GM18517 (cell line): ENCODE results near the gene RALGPS1.

ENCODE experiments used
- ATAC-seq: cut with Tn5 transposase; IDR thresholded peaks from one replicate; pipeline ENCODE4 v1.9.1; 2021; ENCODE audit warnings: mild to moderate bottlenecking, moderate library complexity; ENCODE audit not compliant: unreplicated experiment

Gene RALGPS1

DNA sequence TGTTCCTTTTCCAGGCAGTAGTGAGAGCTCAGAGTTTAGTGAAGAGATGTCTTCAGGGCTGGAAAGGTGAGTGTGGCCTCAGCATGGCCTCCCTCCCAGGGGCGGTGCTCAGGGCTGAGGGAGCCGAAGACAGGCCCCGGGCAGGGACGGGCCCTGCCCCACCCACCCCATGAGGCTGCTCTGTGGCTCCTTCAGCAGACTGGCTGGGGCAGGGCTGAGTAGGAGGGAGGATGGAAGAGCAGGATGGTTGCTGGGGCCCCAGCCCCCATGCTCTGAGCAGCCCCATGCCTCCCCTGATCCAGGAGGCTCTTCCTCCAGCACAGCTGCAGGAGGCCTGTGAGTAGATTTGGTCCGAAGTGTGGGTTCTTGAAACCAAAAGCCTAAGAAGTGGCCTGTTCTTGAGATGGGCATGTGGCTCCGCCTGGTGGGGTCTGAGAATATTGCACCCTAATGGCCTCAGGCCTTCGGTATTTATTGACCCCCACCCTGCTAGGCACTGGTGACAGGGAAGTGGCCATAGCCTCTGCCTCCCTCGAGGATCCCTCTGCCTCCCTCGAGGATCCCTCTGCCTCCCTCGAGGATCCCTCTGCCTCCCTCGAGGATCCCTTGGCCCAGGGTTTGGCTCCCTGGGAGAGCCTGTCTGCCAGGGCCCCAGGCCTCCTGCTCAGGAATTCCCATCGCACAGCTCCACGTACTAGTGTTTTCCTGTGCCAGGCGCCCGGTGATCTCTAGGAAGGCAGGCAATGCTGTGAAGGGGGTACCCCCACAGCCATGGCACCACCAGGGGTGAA, 284.6 kb downstream of the RALGPS1 start:
- no peak for ATAC-seq

DNA sequence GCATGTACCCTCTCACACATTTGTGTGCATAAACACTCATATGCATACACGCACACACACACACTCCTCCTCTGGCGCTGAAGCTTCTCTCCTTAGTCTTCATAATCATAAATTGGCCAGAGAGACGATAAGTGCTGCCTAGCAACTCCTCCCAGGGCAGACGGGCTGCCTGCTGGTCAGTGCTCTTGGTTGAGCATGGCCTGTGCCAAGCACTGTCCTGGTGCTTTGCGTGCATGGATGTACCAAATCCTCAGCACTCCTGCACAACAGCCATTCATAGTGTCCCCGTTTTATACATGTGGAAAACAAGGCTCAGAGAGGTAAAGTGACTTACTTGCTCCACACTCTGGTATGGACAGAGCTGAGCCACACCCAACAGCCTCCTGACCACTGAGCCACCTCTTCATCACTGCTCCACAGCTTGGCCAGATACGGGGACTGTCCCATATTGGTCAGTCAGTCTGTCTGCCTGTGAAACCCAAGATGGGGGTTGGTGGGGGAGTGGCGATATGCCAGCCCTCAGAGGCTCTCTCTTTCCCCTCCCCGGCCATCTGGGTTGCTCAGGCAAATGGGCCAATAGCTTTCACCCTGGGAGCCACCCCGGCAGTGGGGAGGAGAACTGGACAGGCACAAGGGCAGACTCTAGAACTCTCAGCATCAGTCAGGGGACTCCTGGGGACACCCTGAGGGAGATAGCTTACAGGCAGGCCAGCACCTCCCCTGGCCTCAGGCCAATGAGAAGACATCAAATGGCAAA, 285.7 kb downstream of the RALGPS1 start:
- ATAC-seq, result no peak

DNA sequence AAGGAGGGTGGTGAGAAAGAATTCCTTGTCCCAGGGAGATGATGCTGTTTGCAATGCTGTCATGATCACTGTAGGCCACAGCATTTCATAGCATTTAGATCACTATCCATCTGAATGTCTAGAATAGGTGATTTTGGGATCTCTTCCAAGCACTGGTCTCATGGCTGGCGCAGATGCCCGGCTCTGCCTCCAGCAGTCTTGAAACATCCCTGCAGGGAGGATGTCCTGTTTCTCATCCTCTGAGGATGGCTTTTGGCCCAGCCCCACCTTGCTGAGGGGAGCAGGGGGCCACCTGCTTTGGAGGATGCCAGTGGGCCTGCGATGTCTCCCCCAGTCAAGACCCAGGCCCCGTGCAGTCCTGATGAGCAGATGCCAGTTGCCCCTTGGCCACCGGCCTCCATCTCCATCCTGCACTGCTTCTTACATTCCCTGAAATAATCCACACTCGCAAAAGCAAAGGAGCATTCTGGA, 286.5 kb downstream of the RALGPS1 start:
- no peak for ATAC-seq

DNA sequence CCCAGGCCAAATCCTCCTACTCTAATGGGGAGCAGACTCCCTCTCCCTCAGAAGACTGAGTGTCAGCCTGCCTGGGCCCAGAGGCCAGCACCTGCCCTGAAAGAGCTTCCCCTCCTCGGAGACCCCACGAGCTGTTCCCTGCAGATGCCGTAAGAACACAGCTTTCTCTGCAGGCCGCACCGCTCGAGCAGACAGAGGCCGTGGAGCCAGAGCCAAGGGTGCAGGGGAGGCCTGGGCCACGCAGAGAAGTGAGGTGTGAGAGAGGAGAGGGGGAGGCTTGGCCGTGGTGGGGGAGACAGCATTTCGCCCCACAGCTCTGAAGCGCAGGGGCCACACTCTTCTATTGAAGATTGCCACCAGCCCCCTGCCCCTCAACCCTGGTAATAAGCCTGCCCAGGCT, 287.1 kb downstream of the RALGPS1 start:
- no peak for ATAC-seq

DNA sequence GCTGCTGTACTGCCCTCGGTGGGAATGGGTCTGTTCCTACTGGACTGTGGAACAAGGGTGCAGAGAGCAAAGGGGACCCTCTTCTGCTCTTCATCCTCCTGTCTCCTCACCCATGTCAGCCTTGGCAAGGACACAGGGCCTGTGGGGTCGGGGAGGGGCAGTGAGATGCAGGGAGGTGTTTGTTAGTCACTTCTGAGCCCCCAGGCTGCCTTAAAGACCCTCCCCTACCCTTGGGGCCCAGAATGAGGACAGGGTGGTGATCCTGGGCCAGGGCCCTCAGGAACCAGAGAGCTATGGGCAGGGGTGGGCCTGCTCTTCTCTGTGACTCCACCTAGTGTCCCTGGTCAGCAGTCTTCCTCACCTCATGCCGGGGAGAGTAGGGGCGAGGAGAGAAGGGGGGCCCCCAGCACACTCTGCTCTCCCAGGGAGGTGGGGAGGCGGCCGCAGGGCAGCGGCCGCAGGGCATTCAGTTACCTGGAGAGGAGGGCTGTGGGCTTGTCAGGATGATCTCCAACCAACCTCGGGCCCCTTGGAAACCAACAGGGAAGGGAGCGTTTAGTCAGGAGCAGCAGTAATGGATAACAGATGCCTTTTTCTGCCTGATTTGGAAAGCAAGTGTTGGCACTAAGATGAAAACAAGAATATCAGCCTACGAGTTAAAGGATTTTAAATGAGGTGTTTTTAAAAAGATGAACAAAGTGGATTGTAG, 288.0 kb downstream of the RALGPS1 start:
- ATAC-seq, result no peak

DNA sequence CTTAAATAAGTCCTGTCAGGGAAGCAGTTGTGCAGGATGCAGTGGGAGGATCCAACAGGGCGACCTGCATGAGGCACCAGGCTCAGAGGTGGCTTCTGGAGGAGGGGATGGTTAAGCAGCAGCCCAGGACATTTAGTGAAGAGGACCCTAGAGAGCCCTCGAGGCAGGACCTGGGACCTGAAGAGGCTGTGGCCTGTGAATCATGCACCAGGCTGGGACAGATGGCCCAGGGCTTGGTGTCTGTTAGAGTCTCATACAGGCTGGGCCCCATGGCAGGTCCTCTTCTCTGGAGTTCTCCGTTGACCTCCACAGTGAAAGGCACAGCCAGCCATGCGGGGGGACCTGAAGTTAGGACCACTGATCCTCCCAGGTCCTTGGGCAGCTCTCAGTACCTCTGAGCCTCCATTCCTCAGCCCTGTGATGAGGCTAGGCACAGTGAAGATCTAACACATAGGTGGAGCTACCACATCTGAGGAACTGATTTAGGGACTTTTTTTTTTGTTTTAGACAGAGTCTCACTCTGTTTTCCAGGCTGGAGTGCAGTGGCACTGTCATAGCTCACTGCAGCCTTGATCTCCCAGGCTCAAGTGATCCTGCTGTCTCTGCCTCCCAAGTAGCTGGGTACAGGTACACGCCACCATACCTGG, 289.2 kb downstream of the RALGPS1 start:
- no peak for ATAC-seq

DNA sequence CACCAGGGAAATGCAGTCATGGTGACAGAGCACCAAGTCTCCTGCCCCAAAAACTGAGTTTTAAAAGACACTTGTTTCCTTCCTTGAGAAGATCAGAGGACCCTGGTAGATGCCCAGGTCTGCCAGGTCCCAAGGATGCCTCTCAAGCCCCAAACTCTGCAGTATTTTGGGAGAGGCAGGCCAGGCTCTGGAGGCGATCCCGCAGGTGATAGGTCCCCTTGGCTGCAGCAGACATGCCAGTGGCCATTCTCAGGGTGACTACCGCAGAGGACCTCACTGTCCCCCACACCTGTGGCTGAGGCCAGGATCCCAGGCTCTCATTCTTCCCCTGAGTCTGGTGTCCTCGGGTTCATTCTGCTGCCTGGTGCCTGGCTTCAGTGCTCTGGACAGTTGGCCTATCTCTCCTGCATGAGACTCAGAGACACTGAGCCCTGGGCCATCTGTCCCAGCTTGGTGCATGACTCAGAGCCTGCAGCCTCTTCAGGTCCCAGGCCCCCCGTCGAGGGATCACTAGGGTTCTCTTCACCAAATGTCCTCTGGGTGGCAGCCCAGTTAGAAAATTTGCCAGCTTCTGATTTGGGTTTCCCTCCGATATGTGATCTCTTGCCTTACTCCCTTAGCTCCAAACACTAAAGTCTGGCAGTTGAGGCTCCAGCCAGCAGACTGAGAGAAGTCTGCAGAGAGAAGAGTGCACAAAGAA, 290.3 kb downstream of the RALGPS1 start:
- ATAC-seq, result no peak

DNA sequence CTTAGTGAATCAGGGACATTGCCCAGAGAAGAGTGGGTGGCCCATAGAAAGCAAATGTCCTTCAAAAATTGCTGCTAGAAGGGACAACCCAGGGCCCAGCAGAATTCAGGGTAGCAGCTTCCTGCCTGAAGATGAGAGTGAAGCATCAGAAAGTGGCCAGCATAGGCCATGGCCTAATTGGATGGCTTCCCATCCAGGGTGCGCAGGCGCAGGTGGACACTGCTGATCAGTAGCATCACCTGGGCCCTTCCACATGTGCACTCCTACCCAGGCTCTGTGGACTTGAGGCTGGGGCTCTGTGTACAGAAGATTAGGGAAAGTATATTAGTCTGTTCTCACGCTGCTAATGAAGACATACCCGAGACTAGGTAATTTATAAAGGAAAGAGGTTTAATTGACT, 291.4 kb downstream of the RALGPS1 start:
- ATAC-seq, result no peak

DNA sequence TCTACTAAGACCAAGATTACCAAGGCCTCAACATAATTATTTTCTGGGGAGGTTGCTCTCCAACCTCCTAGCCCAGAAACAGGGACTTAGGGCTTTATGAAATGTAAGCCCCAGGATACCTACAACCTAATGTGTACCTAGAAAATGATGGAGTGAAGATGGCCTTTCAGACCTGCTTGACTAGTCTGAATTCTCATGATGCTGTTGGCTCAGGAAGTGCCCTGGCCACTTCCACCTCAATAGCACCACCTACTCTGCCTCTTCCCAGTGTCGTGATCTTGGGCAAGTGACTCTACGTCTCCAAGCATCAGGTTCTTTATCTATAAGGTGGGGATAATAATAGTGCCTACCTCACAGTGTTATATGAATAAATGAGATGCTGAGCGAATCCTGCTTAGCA, 292.1 kb downstream of the RALGPS1 start:
- ATAC-seq, result no peak

DNA sequence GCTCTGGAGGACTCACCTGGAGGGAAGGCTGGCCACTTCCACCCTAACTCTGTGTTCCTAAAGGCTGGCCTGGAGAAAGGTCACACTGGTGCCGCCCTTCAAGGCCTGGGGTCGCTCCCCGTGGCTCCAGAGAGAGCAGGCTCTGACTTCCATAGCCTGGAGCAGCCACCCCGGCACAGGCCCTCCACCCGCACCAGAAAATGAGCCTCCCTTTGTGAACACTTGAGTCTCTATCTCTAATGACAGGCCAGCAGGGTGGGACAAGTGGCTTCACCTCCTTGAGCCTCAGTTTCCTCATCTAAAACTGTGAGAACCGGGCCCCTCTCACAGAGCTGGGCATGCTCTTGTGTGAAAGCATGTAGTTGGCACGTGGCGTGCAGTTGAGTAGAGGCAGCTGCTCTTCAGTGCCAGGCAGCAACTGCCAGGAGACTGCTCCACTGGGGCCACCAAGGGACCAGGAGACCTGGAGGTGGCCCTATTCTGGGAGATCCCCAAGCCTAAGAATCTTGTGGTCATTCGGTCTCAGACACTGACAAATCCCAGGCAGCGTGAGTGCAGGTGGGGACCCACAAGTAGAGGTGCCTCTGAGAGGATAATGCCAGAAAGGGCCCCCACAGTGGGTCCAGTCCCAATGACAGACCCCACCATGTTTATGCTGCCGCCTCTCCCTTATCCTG, 293.3 kb downstream of the RALGPS1 start:
- ATAC-seq, result no peak

DNA sequence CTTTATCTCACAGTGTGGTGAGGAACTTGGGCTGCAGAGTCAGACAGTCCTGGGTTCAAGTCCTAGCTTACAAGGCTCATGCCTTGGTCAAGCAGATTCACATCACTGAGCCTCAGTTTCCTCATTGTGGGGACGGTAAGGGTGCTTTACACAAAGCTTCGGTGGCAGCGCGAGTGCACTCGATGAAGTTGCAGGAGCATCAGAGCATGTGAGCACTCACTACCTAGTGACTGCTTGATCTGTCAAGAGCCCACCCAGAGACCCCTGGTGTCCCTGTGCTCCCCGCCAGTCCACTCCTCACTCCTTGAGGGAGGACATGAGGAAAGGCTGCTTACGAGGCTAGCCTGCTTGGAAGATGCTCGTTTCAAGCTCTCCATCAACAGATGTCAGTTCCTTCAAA, 293.8 kb downstream of the RALGPS1 start:
- ATAC-seq, result no peak

DNA sequence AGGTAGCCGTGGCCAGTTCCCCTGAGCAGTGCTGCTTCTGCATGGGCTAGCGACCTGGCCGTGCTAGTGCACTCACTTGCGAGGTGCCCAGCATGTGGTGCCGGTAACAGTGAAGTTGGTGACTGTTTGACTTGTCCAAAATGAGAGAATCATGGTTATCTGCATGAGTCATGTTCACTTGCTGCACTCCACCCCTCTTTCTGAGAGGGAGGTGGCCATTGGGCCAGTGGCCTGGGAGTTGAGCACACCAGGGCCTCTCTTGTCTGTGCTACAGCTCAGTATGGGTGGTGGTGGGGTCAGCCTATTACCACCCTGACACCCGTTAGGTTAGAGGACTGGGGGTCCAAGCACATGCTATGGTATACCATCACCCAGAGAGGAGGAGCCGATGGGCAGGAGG, 294.6 kb downstream of the RALGPS1 start:
- no peak for ATAC-seq

DNA sequence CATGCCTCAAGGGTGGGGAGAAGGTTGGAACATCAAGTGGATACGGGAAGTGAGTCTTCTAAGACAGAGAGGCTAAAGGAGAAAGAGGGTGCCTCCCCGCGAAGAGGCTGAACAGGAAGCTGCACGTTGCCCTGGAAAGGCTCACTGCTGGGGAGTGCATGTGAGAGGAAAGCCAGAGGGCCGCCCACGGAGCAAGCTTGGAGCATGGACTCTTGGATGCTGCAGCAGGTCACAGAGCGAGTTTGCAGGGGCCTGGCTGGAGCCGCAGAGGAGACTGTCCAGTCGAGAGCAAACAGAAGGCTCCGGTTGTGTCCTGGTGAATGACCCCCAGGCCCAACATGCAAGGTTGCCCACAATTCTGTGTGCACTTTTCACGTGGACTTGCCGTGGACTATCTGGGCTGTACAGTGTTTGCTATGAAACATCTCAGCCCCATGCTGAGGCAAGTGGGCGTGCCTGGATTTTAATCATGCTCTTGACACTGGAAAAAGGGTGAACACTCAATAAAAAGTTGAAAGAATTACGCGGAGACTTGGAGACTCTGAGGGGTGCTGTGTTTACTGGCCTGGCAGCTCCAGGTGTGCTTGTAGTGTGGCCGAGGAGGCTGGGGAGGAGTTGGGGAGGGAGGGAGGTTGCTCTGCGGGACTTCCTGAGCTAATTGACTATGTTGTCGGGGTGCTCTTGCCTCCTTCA, 295.5 kb downstream of the RALGPS1 start:
- no peak for ATAC-seq

DNA sequence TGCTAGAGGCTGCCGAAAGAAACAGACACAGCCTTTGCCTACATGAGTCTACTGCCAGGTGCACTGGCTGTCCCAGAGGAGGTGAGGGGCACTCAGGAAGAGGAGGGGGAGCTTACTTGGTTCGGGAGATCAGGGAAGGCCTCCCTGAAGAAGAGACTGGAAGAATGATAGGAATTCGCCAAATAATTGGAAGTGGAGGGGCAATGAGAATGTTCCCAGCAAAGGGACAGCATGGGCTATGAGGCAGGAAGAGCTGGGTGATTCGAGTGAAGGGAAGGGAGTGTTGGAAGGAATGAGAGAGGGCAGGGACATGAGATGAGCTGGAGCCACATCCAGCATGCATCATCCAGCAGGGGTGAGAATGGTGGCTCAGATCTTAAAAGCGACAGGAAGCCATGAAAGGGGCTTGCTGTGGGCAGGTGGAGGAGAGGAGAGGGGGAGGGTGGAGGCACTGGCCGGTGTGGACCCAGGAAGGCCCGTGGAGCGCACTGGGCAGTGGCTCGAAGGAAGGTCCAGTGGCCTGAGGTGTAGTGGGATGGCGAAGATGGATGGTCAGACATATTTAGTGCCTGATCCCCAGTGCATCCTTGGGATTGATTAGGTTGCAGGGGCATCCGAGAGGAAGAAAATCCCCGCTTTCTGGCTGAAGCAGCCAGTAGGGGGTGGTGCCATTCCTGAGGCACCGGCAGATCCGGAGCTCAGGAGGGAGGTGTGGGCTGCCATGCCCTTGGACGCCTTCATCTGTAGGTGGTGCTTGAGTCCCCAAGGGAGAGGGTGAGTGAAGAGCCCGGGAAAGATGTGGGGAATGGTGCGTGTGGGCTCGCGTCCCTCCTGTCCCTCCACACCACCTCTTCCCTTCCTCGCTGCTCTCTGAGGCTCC, 296.5 kb downstream of the RALGPS1 start:
- no peak for ATAC-seq

DNA sequence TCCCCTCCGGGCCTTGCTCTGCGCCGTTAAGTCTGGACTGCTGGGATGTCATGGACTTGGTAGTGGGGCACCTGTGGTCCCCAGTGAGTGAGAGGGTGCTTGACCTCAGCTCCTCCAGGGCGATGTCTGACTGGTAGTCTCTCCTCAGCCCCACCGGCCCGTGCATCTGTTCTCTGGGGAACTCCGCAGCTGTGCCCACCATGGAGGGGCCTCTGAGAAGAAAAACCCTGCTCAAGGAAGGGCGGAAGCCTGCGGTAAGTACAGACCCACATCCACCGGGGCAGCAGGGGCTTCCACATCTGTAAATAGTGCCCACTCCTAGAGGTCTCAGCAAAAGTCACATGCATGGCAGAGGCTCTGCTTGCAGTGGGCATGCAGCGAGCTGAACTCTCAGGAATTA, 297.4 kb downstream of the RALGPS1 start:
- ATAC-seq, result no peak

DNA sequence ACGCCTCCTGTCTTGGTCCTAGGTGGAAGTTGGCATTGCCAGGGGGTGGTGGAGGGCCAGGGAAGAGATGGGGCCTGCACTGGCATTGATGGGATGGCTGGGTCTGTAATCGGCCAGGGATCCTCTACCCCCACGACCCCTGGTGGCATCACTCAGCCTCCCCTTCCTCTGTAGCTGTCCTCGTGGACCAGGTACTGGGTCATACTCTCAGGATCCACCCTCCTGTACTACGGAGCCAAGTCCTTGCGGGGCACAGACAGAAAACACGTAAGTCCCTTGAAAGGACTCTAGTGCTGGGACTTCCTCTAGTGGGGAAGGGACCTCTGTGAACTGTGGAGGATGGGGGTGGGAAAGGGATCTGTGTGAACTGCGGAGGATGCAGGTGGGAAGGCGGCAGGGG, 297.9 kb downstream of the RALGPS1 start:
- ATAC-seq, result no peak

DNA sequence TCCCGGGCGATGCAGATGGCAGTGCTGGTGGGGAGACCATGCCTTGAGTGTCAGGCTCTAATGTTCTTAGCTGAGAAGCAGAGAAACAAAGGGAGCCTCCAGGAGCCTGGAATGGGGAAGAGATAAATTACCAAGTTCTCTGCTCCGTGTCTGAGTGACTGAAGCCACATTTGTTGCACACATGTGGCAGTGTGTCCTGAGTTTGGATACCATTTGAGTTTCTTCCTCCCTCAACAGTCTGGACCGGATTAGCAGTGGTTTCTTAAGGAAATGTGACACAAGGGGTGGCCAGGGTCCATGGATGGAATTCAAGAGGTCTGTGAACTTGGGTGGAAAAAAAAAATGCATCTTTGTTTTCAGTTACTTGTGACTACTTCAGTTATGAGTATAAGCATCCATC, 299.3 kb downstream of the RALGPS1 start:
- no peak for ATAC-seq
